ENCODE data around the gene PSMG2.
"Not testable (repeated sequence)": the region's sequence is repeated elsewhere in the genome, so short reads cannot be mapped to it uniquely, and the experiment has no call there.

PSMG2 gene

GRCh38 chr18:12754511-12754910 is 51.7 kb downstream of the PSMG2 start:
- Histone ChIP-seq H3K4me1 (no peaks in the 10 kb centered on the region), H2AFZ (no peak overlapping the region), H3K27ac (no peak overlapping the region), H3K27me3 (ENCODE audit: control insufficient read depth, insufficient read depth, low read length) (no peaks in the 10 kb centered on the region), H3K9me3 (ENCODE audit: control insufficient read depth, low read length) (no peaks in the 10 kb centered on the region), H3K9ac (no peak overlapping the region), H3K4me3 (ENCODE audit: low read depth, low read length) (no peak overlapping the region), H3K36me3 (ENCODE audit: control insufficient read depth, insufficient read depth, low read length) (no peaks in the 10 kb centered on the region), H3K4me2 (ENCODE audit: low read length) (no peak overlapping the region), H3K79me2 (no peaks in the 10 kb centered on the region)
- TF ChIP-seq CTCF (IDR thresholded peaks at IDR 0.05), result no peak

GRCh38 chr18:12755606-12756005 is 52.8 kb downstream of the PSMG2 start:
- H2AFZ ChIP-seq; H3K9me3 ChIP-seq (ENCODE audit: control insufficient read depth, low read length); H3K79me2 ChIP-seq; H3K4me1 ChIP-seq; H3K9ac ChIP-seq; H3K4me3 ChIP-seq (ENCODE audit: low read depth, low read length); H3K36me3 ChIP-seq (ENCODE audit: control insufficient read depth, insufficient read depth, low read length); H3K4me2 ChIP-seq (ENCODE audit: low read length); H3K27ac ChIP-seq; H3K27me3 ChIP-seq (ENCODE audit: control insufficient read depth, insufficient read depth, low read length): not testable (repeated sequence)

- not testable (repeated sequence) for H3K9me3 ChIP-seq (ENCODE audit: control insufficient read depth, low read length); H2AFZ ChIP-seq; H3K27ac ChIP-seq; H3K36me3 ChIP-seq (ENCODE audit: control insufficient read depth, insufficient read depth, low read length); H3K27me3 ChIP-seq (ENCODE audit: control insufficient read depth, insufficient read depth, low read length); H3K4me3 ChIP-seq (ENCODE audit: low read depth, low read length); H3K79me2 ChIP-seq; H3K4me1 ChIP-seq; H3K4me2 ChIP-seq (ENCODE audit: low read length); H3K9ac ChIP-seq
Measured at GRCh38 chr18:12756619-12757239, 53.9 kb downstream of the PSMG2 start.

GRCh38 chr18:12758566-12758965 is 55.7 kb downstream of the PSMG2 start:
- H3K9me3 ChIP-seq (ENCODE audit: control insufficient read depth, low read length); H3K4me2 ChIP-seq (ENCODE audit: low read length); H3K4me1 ChIP-seq; H3K9ac ChIP-seq; H3K36me3 ChIP-seq (ENCODE audit: control insufficient read depth, insufficient read depth, low read length); H3K4me3 ChIP-seq (ENCODE audit: low read depth, low read length); H3K27me3 ChIP-seq (ENCODE audit: control insufficient read depth, insufficient read depth, low read length); H3K27ac ChIP-seq; H3K79me2 ChIP-seq; H2AFZ ChIP-seq: not testable (repeated sequence)

GRCh38 chr18:12765126-12765525 is 62.3 kb downstream of the PSMG2 start:
- Histone ChIP-seq H3K4me3 (ENCODE audit: low read depth, low read length) (no peak overlapping the region), H3K27me3 (ENCODE audit: control insufficient read depth, insufficient read depth, low read length) (no peaks in the 10 kb centered on the region), H3K27ac (no peak overlapping the region), H3K79me2 (no peaks in the 10 kb centered on the region), H3K9me3 (ENCODE audit: control insufficient read depth, low read length) (no peaks in the 10 kb centered on the region), H3K4me1 (no peaks in the 10 kb centered on the region), H3K36me3 (ENCODE audit: control insufficient read depth, insufficient read depth, low read length) (no peaks in the 10 kb centered on the region), H3K9ac (no peak overlapping the region), H3K4me2 (ENCODE audit: low read length) (no peak overlapping the region), H2AFZ (no peak overlapping the region)
- TF ChIP-seq CTCF (IDR thresholded peaks at IDR 0.05), result no peak

- TF ChIP-seq CTCF (IDR thresholded peaks at IDR 0.05), result no peak
- no peak overlapping the region for H3K4me3 ChIP-seq (ENCODE audit: low read depth, low read length)
- H3K9ac ChIP-seq, result no peak overlapping the region
- no peaks in the 10 kb centered on the region for H3K27me3 ChIP-seq (ENCODE audit: control insufficient read depth, insufficient read depth, low read length)
- no peaks in the 10 kb centered on the region for H3K36me3 ChIP-seq (ENCODE audit: control insufficient read depth, insufficient read depth, low read length)
- H3K79me2 ChIP-seq, result no peaks in the 10 kb centered on the region
- no peak overlapping the region for H3K27ac ChIP-seq
- H3K4me1 ChIP-seq, result no peaks in the 10 kb centered on the region
- H3K9me3 ChIP-seq (ENCODE audit: control insufficient read depth, low read length), result no peaks in the 10 kb centered on the region
- H3K4me2 ChIP-seq (ENCODE audit: low read length), result no peak overlapping the region
- H2AFZ ChIP-seq, result no peak overlapping the region
Measured at GRCh38 chr18:12765586-12765985, 62.7 kb downstream of the PSMG2 start.
